HG02840 (cell line): Measurements from ENCODE around the gene MRPL23.

Source experiments
- ATAC-seq: cut with Tn5 transposase; IDR thresholded peaks from one replicate; pipeline ENCODE4 v1.9.1; 2021; ENCODE audit warnings: mild to moderate bottlenecking, moderate library complexity, moderate number of reproducible peaks; ENCODE audit not compliant: unreplicated experiment, low FRiP score

Gene MRPL23

DNA sequence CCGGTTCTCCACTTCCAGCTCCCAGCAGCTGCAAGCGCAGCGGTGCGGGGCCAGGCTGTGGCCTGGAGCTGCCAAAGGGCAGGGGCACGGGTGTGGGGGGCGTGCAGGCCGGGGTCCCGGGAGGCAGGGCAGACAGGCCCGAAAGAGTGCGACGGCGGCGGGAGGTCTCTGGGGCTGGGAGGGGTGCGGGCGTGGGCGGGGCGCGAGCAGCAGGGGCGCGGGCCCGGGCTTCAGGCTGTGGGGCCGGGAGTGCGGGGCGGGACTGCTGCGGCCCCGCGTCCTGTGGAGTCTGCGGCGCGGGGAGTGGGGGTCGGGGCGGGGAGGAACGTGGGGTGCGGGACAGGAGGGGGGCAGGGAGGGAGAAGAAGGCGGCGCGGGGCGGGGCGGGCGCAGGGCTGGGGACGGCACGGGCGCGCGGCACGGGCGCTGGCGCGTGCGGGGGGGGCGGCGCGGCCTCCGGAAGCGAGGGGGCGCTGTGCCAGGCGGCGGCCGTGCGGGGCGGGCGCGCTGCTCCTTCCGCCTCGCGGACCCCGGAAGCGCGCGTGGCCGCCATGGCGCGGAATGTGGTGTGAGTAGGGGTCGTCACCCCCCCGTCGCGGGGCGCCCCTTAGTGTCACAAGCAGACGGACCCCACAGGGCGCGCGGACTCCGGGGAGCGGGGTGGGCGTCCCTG lies at the start of gene MRPL23:
TSS of gene MRPL23 (plus strand) at position 521 of the 673 bp plus-strand sequence. CDS start at position 552, 31 bp downstream.
- no peak for ATAC-seq

GRCh38 chr11:1899090-1899489 lies 48.0 kb upstream of the MRPL23 start:
- ATAC-seq: no peak

DNA sequence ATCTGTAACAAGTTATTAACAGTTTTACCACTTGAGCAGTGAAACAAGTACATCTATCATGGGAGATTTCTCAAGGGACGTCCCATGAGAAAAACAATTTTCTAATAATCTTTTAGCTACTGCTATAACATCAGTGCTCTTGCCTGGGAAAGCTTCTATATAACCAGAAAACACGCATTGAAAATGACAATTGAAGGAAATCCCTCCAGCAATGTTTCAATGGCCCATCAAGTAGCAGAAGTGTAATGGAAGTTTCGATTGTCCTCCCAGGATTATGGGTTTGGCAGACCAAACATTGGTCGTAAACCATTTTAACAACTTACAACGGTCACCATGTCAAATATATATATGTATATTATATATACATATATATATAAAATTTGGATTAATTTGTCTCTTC lies 47.4 kb upstream of the MRPL23 start:
- no peak for ATAC-seq

DNA sequence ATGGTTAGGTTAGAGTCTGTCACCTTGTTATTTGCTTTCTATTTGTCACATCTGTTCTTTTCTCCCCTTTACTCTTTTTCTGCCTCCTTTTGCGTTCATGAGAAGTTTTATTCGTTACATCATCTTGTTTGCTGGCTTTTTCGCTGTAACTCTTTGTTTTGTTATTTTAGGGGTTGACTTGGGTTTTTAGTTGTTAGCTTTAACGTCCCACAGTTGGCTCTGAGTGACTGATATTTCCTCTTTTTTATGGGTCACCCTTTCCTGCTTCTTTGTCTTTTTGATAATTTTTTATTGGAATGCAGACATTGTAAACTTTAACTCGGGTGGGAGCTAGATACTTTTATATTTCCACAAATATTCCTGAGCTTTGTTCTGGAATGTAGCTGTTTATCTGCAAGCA lies 41.0 kb upstream of the MRPL23 start:
- ATAC-seq: no peak

- ATAC-seq: no peak
These were observed 40.3 kb upstream of the MRPL23 start for GRCh38 chr11:1906611-1907423.

GRCh38 chr11:1908618-1909017 lies 38.5 kb upstream of the MRPL23 start:
- no peak for ATAC-seq

- ATAC-seq: no peak
These were observed 37.6 kb upstream of the MRPL23 start for GRCh38 chr11:1909524-1909923.

DNA sequence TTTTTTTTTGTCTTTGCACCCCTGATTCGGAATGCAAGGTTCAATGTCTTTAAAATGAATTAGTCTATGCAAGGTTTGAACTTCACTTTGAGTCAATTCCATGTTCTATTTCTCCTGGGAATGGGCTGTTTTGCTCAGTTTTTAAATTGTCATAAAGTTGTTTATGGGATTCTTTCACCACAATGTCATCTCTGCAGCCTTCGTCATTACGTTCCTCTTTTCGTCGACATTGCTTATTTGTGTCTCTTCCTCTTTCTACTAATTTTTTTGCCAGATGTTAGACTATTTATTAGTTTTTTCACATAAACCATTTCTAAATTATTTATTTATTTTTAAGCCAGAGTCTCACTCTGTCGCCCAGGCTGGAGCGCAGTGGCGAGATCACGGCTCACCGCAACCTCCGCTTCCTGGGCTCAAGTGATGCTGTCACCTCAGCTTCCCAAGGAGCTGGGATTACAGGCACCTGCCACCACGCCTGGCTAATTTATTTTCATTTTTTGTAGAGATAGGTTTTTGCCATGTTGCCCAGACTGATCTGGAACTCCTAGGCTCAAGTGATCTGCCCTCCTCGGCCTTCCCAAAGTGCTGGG lies 34.7 kb upstream of the MRPL23 start:
- no peak for ATAC-seq

GRCh38 chr11:1913271-1914060 lies 33.7 kb upstream of the MRPL23 start:
- ATAC-seq: no peak

DNA sequence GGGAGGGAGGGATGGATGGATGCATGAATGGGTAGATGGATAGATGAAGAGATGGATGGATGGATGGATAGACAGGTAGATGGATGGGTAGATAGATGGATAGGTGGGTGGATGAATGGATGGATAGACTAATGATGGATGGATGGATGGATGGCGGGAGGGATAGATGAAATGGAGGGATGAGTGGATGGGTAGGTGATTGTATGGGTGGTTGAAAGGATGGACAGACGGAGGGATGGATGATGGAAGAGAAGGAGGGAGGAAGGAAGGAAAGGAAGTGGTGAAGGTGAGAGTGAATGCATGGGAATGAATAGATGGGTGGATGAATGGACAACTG lies 31.4 kb upstream of the MRPL23 start:
- ATAC-seq: no peak

DNA sequence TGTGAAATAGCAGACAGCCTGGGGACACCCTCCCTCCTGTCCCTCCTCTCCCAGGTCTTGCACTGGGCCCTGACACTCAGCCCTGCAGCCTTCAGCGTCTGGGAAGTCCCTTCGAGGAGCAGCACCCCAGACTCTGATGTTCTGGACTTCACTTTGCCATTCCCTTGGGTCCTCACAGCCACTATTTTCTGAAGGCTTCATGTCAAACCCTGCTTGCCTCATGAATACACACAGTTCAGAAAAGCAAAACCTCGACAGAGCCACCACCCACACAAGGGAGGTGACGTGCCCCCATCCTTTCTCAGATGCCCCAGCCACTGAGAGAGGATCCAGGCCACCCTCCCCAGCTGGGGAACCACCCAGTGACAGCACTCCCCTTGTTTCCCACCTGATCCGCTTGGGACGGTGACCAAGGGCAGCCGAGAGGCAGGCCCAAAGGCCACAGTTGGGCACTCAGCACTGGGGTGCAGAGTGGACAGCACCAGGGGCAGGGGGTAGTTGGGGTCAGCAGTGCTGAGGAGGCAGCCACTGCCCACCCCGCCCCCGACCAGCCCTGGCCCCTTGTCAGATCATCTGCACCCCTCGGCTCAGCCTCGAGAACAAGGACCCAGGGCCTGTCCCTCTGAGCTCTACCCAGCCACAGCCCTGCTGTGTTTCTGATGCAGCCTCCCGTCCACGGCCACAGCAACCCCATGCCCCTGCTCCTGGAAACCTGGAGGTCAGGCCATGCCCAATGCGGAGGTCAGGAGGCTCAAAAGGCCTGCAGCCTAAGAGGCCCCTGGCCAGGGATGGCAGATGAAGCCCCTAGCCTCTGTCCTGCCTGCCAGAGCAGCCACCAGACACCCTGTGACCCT lies 30.8 kb upstream of the MRPL23 start:
- no peak for ATAC-seq

GRCh38 chr11:1916986-1917522 lies 30.1 kb upstream of the MRPL23 start:
- ATAC-seq: no peak

- no peak for ATAC-seq
These were observed 29.4 kb upstream of the MRPL23 start for GRCh38 chr11:1917523-1918435.

DNA sequence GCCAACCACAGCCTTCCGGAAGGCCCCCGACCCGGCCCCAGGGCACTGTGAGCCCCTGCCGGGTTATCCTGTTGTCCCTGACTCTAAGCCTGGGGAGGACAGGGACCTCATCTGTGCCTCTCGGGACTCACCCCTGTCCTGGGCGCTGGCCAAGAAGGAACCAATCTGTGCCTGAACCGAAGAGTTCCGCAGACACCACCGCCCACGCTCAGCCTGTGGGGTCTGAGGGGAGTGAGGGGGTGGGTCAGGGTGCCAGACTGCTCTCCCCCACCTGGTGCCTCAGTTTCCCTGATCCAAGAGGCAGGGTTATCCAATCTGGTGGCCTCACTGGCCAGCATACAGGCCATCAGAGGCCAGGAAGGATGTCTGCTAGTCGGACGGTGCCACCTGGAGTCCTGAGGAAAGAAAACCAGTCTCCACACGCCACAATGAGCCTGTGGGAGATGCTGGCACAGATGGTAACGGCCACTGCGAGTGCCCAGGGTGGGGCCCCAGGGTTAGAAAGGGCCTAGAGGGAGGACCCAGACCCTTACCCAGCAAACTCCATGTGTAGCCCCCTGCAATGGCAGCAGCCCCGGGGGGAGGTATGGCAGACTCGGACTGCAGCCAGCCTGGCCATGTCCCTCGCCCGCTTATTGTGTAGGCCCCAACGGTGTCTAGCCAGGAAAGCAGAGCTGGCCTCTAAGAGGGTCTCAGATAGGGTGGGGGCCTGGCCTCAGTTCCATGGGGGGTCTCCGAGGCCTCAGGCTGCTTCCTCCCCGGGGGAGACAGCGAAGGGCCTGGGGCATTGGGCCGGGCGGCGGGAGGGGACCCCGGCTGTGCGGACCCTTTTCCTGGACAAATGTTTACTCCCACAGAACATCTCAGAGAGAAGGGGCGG lies 28.5 kb upstream of the MRPL23 start:
- no peak for ATAC-seq

DNA sequence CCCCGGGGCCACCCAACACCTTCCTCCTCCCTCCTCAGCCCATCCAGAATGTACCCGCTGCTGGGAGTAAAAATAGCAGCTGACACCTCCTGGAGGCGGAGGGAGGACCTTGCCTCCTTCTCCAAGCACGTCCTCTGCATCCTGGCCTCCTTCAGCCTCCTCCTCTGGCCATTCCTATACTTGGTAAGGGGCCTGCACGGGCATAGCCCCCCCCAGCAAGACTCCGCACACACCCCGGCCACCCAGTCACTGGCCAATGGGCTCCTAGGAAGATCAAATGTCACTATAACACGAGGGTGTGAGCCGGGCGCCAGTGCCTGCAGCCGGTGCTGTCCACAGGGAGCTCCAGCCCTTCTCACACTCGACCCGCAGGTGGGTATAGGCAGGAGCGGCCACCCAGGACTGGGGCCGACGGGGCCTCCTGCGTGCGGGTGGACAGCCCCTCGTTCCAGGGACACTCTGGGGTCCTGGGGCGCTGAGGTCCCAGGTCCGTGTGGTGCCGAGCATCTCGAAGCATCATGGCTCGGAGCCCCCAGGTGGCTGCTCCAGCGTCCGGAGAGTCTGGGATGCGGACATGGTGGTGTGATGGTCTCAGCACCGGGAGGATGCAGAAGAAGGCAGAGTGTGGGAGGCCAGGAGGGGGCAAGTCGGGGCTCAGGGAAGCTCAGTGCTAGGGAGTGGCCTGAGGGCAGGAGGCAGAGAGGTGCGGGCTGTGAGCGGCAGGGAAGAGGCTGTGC lies 27.6 kb upstream of the MRPL23 start, which contains the start of gene TNNT3:
TSS of gene TNNT3 (plus strand) at position 313 of the 737 bp plus-strand sequence. CDS start 3,172 bp downstream, outside the sequence.
- no peak for ATAC-seq

- ATAC-seq: no peak
These were observed 26.8 kb upstream of the MRPL23 start for GRCh38 chr11:1920128-1920908.
